T-helper 17 cell (primary cell): ENCODE data around the gene BANK1. TPM values are rescaled to one million over a fixed set of nuclear protein-coding genes. Genes with fewer than 3 reads are reported as not detected.

ENCODE experiments used
- ATAC-seq: fragments of 150-1000 bp; cut with Tn5 transposase; 2 replicates; pipeline ENCODE4 v1.10.0; 2021; ENCODE audit warnings: mild to moderate bottlenecking, moderate library complexity
- DNase-seq, 3 donors: peaks; one replicate each; pipeline versions ENCODE4 v3.0.0 to v3.0.0-alpha.2; 2020 to 2021
- H3K9me3 ChIP-seq: one replicate; pipeline ENCODE4 v1.7.0; 2013; ENCODE audit warnings: low read length, mild to moderate bottlenecking; ENCODE audit not compliant: control insufficient read depth, poor library complexity, severe bottlenecking
- H3K27ac Mint-ChIP-seq: one replicate; pipeline ENCODE4 v1.8.0; 2022; ENCODE audit warnings: mild to moderate bottlenecking, moderate library complexity, mixed read lengths
- H3K27me3 Mint-ChIP-seq: one replicate; pipeline ENCODE4 v1.8.0; 2022; ENCODE audit warnings: mixed read lengths
- H3K36me3 Mint-ChIP-seq: one replicate; pipeline ENCODE4 v1.8.0; 2022; ENCODE audit warnings: low read depth, mixed read lengths
- H3K4me1 Mint-ChIP-seq: one replicate; pipeline ENCODE4 v1.8.0; 2022; ENCODE audit warnings: mild to moderate bottlenecking, mixed read lengths
- H3K4me3 Mint-ChIP-seq: one replicate; pipeline ENCODE4 v1.8.0; 2022; ENCODE audit warnings: mild to moderate bottlenecking, moderate library complexity, mixed read lengths
- total RNA-seq, 4 donors: library from RNA in 2 of 4; stranded (reverse) in 2 of 4; gene quantifications; one replicate each; pipeline ENCODE4 v1.2.3 and lab custom pipeline; 2022 to 2026

BANK1 gene
- total RNA-seq, result 10 to 100 TPM in 1 of 2 donors, 1 to 10 TPM in 1; 2.8 to 11.9 TPM
- total RNA-seq (lab: John Stamatoyannopoulos, UW), result 0 reads per million in 2 donors

- peaks cover 3% of the 10 kb centered on the region for H3K36me3 Mint-ChIP-seq
- H3K4me1 Mint-ChIP-seq, result peaks cover 6% of the 10 kb centered on the region
- ATAC-seq, result peak; percentile 90
- no peaks in the 10 kb centered on the region for H3K9me3 ChIP-seq
- peaks cover 28% of the 10 kb centered on the region for H3K27me3 Mint-ChIP-seq
- peak in 1 of 3 donors; percentile 13 for DNase-seq
- H3K27ac Mint-ChIP-seq, result no peak within 1 kb of the TSS
- peak within 1 kb of the TSS; percentile 90 for H3K4me3 Mint-ChIP-seq
These were observed at the start of gene BANK1 for GRCh38 chr4:101790521-101791181. Gene BANK1 (plus strand): TSS chr4:101790730. CDS start chr4:101790881, 151 bp downstream.

GRCh38 chr4:101753721-101754120 is 36.8 kb upstream of the BANK1 start:
- H3K36me3 Mint-ChIP-seq, result no peaks in the 10 kb centered on the region
- no peak for DNase-seq

GRCh38 chr4:101756181-101756580 is 34.3 kb upstream of the BANK1 start:
- no peak overlapping the region for H3K4me3 Mint-ChIP-seq
- no peak for ATAC-seq
- H3K36me3 Mint-ChIP-seq, result no peaks in the 10 kb centered on the region
- H3K9me3 ChIP-seq, result no peaks in the 10 kb centered on the region
- no peak overlapping the region for H3K27ac Mint-ChIP-seq
- H3K4me1 Mint-ChIP-seq, result no peaks in the 10 kb centered on the region
- H3K27me3 Mint-ChIP-seq, result no peaks in the 10 kb centered on the region
- DNase-seq, result no peak

More at GRCh38 chr4:101753721-101754120, 36.8 kb upstream of the BANK1 start:
- Mint-ChIP-seq H3K4me1 (no peaks in the 10 kb centered on the region), H3K27ac (no peak overlapping the region), H3K4me3 (no peak overlapping the region), H3K27me3 (no peaks in the 10 kb centered on the region)
- no peaks in the 10 kb centered on the region for H3K9me3 ChIP-seq
- ATAC-seq, result no peak

- Mint-ChIP-seq H3K4me3 (no peak overlapping the region), H3K27me3 (no peaks in the 10 kb centered on the region), H3K36me3 (no peaks in the 10 kb centered on the region), H3K27ac (peak overlapping the region; percentile 37), H3K4me1 (no peaks in the 10 kb centered on the region)
- no peaks in the 10 kb centered on the region for H3K9me3 ChIP-seq
- no peak for DNase-seq
- no peak for ATAC-seq
These were observed 29.1 kb upstream of the BANK1 start for GRCh38 chr4:101761405-101761804.

GRCh38 chr4:101762025-101762424 is 28.5 kb upstream of the BANK1 start:
- ATAC-seq, result no peak
- Mint-ChIP-seq H3K36me3 (no peaks in the 10 kb centered on the region), H3K27ac (peak overlapping the region; percentile 37), H3K4me3 (no peak overlapping the region), H3K27me3 (no peaks in the 10 kb centered on the region), H3K4me1 (no peaks in the 10 kb centered on the region)
- DNase-seq, result no peak
- H3K9me3 ChIP-seq, result no peaks in the 10 kb centered on the region

- ATAC-seq, result no peak
- H3K36me3 Mint-ChIP-seq, result no peaks in the 10 kb centered on the region
- no peaks in the 10 kb centered on the region for H3K9me3 ChIP-seq
- no peak overlapping the region for H3K27ac Mint-ChIP-seq
- H3K4me3 Mint-ChIP-seq, result no peak overlapping the region
- H3K4me1 Mint-ChIP-seq, result no peaks in the 10 kb centered on the region
- DNase-seq, result no peak
- H3K27me3 Mint-ChIP-seq, result no peaks in the 10 kb centered on the region
These were observed 28.0 kb upstream of the BANK1 start for GRCh38 chr4:101762534-101762933.

GRCh38 chr4:101763576-101763975 is 27.0 kb upstream of the BANK1 start:
- no peaks in the 10 kb centered on the region for H3K27me3 Mint-ChIP-seq
- ATAC-seq (no peak), DNase-seq (no peak)
- H3K4me3 Mint-ChIP-seq, result no peak overlapping the region
- no peaks in the 10 kb centered on the region for H3K36me3 Mint-ChIP-seq
- H3K4me1 Mint-ChIP-seq, result no peaks in the 10 kb centered on the region
- no peaks in the 10 kb centered on the region for H3K9me3 ChIP-seq
- no peak overlapping the region for H3K27ac Mint-ChIP-seq

GRCh38 chr4:101774807-101775206 is 15.7 kb upstream of the BANK1 start:
- Mint-ChIP-seq H3K36me3 (no peaks in the 10 kb centered on the region), H3K4me1 (no peaks in the 10 kb centered on the region), H3K27ac (no peak overlapping the region), H3K27me3 (peaks cover 28% of the 10 kb centered on the region), H3K4me3 (no peak overlapping the region)
- ATAC-seq, result no peak
- peaks cover 3% of the 10 kb centered on the region for H3K9me3 ChIP-seq
- DNase-seq, result no peak

GRCh38 chr4:101777431-101777830 is 13.1 kb upstream of the BANK1 start:
- ATAC-seq (no peak), DNase-seq (no peak)
- Mint-ChIP-seq H3K4me3 (no peak overlapping the region), H3K27ac (no peak overlapping the region), H3K4me1 (no peaks in the 10 kb centered on the region), H3K36me3 (no peaks in the 10 kb centered on the region), H3K27me3 (peaks cover 29% of the 10 kb centered on the region)
- no peaks in the 10 kb centered on the region for H3K9me3 ChIP-seq

- Mint-ChIP-seq H3K4me1 (peaks cover 3% of the 10 kb centered on the region), H3K27me3 (peaks cover 35% of the 10 kb centered on the region), H3K4me3 (no peak overlapping the region), H3K27ac (no peak overlapping the region), H3K36me3 (no peaks in the 10 kb centered on the region)
- no peaks in the 10 kb centered on the region for H3K9me3 ChIP-seq
- ATAC-seq (no peak), DNase-seq (no peak)
These were observed 10.2 kb upstream of the BANK1 start for GRCh38 chr4:101780284-101780683.

GRCh38 chr4:101782546-101782945 is 8.0 kb upstream of the BANK1 start:
- no peak for ATAC-seq
- H3K27ac Mint-ChIP-seq, result no peak overlapping the region
- peaks cover 3% of the 10 kb centered on the region for H3K36me3 Mint-ChIP-seq
- peaks cover 3% of the 10 kb centered on the region for H3K4me1 Mint-ChIP-seq
- peaks cover 27% of the 10 kb centered on the region for H3K27me3 Mint-ChIP-seq
- no peaks in the 10 kb centered on the region for H3K9me3 ChIP-seq
- no peak for DNase-seq
- no peak overlapping the region for H3K4me3 Mint-ChIP-seq

- H3K4me3 Mint-ChIP-seq, result no peak overlapping the region
These were observed 5.6 kb upstream of the BANK1 start for GRCh38 chr4:101784957-101785356.

GRCh38 chr4:101785486-101785885 is 5.0 kb upstream of the BANK1 start:
- H3K27me3 Mint-ChIP-seq, result peaks cover 19% of the 10 kb centered on the region
- peaks cover 6% of the 10 kb centered on the region for H3K4me1 Mint-ChIP-seq
- no peak for ATAC-seq
- no peak for DNase-seq
- no peaks in the 10 kb centered on the region for H3K9me3 ChIP-seq
- peaks cover 3% of the 10 kb centered on the region for H3K36me3 Mint-ChIP-seq
- H3K27ac Mint-ChIP-seq, result no peak overlapping the region
- no peak overlapping the region for H3K4me3 Mint-ChIP-seq

More at GRCh38 chr4:101784957-101785356, 5.6 kb upstream of the BANK1 start:
- H3K4me1 Mint-ChIP-seq, result peaks cover 3% of the 10 kb centered on the region
- no peak for ATAC-seq
- DNase-seq, result no peak
- peaks cover 3% of the 10 kb centered on the region for H3K36me3 Mint-ChIP-seq
- peaks cover 17% of the 10 kb centered on the region for H3K27me3 Mint-ChIP-seq
- no peak overlapping the region for H3K27ac Mint-ChIP-seq
- no peaks in the 10 kb centered on the region for H3K9me3 ChIP-seq

GRCh38 chr4:101787701-101788316 is 2.7 kb upstream of the BANK1 start:
- ATAC-seq, result no peak
- Mint-ChIP-seq H3K27me3 (peaks cover 18% of the 10 kb centered on the region), H3K27ac (peak overlapping the region; percentile 27), H3K4me3 (no peak overlapping the region), H3K4me1 (peaks cover 8% of the 10 kb centered on the region), H3K36me3 (peaks cover 3% of the 10 kb centered on the region)
- no peak for DNase-seq
- no peaks in the 10 kb centered on the region for H3K9me3 ChIP-seq
